KMS-11 (cell line): ENCODE results near the gene NOP16.

Source experiments
- H2AFZ ChIP-seq: fragments of 200-600 bp; sonication (generic); 2 replicates; pipeline ENCODE4 v1.6.1; 2016; ENCODE audit warnings: antibody characterized with exemption, mixed run types, low read depth
- H3K27ac ChIP-seq: fragments of 200-600 bp; sonication (generic); 2 replicates; pipeline ENCODE4 v1.6.1; 2016; ENCODE audit warnings: mild to moderate bottlenecking, mixed run types
- H3K27me3 ChIP-seq: fragments of 200-600 bp; sonication (generic); 2 replicates; pipeline ENCODE4 v1.6.1; 2017; ENCODE audit warnings: mild to moderate bottlenecking, low read depth, mixed run types, moderate library complexity; ENCODE audit not compliant: insufficient read depth
- H3K36me3 ChIP-seq: fragments of 200-600 bp; sonication (generic); 2 replicates; pipeline ENCODE4 v1.6.1; 2017; ENCODE audit warnings: mild to moderate bottlenecking, mixed run types; ENCODE audit not compliant: insufficient read depth
- H3K4me1 ChIP-seq: fragments of 200-600 bp; sonication (generic); 2 replicates; pipeline ENCODE4 v1.6.1; 2016; ENCODE audit warnings: mild to moderate bottlenecking, low read depth, mixed run types; ENCODE audit not compliant: poor library complexity, severe bottlenecking
- H3K4me2 ChIP-seq: fragments of 200-600 bp; sonication (generic); 2 replicates; pipeline ENCODE4 v1.7.0; 2016; ENCODE audit warnings: mild to moderate bottlenecking, mixed run types
- H3K4me3 ChIP-seq: fragments of 200-600 bp; sonication (generic); IDR thresholded peaks from 2 replicates; pipeline ENCODE4 v1.6.1; 2017; ENCODE audit warnings: low read depth, low read length, mixed read lengths; ENCODE audit not compliant: insufficient read depth
- H3K79me2 ChIP-seq: fragments of 200-600 bp; sonication (generic); 2 replicates; pipeline ENCODE4 v1.6.1; 2016; ENCODE audit warnings: low read depth, mixed run types; ENCODE audit not compliant: insufficient read depth
- H3K9ac ChIP-seq: fragments of 200-600 bp; sonication (generic); 2 replicates; pipeline ENCODE4 v1.6.1; 2016; ENCODE audit warnings: mild to moderate bottlenecking, mixed run types
- H4K20me1 ChIP-seq: fragments of 200-600 bp; sonication (generic); 2 replicates; pipeline ENCODE4 v1.6.1; 2016; ENCODE audit warnings: mild to moderate bottlenecking, mixed run types; ENCODE audit not compliant: insufficient read depth
- TF ChIP-seq, protein P1 (sequence below): fragments of 200-600 bp; sonication (generic); conservative IDR thresholded peaks from 2 replicates; pipeline ENCODE4 v1.6.1; 2017; ENCODE audit warnings: low read depth, mild to moderate bottlenecking, antibody characterized with exemption, low read length, moderate library complexity, mixed read lengths

NOP16 gene

GRCh38 chr5:176427971-176428370 lies 39.6 kb upstream of the NOP16 start:
- H3K4me2 ChIP-seq, result no peak overlapping the region
- no peak overlapping the region for H3K27ac ChIP-seq
- H2AFZ ChIP-seq, result no peak overlapping the region

DNA sequence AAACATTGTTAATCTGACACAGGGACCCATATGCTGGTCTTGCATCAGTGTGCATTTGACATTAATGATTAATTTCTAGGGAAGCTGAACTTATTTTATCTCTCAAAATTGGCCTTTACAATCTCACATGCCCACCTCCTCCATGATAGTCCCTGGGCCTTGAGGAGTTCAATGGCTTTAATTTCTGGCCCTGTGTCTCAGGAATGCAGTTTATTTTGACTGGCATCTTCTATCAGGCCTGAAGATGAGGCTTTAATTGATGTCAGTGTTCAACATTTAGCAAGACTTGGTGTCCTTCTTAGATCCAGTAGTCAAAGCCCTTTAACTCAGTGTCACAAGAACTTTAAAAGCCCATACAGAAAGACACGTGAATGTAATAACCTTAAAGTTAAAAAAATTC lies 38.5 kb upstream of the NOP16 start:
- no peaks in the 10 kb centered on the region for H4K20me1 ChIP-seq
- H3K36me3 ChIP-seq, result no peaks in the 10 kb centered on the region
- H3K4me3 ChIP-seq, result no peak overlapping the region
- no peaks in the 10 kb centered on the region for H3K4me1 ChIP-seq
- H2AFZ ChIP-seq, result no peak overlapping the region
- no peaks in the 10 kb centered on the region for H3K79me2 ChIP-seq
- no peak overlapping the region for H3K4me2 ChIP-seq
- H3K27ac ChIP-seq, result no peak overlapping the region
- H3K27me3 ChIP-seq, result no peaks in the 10 kb centered on the region
- no peak overlapping the region for H3K9ac ChIP-seq
- TF ChIP-seq, protein P1, sequence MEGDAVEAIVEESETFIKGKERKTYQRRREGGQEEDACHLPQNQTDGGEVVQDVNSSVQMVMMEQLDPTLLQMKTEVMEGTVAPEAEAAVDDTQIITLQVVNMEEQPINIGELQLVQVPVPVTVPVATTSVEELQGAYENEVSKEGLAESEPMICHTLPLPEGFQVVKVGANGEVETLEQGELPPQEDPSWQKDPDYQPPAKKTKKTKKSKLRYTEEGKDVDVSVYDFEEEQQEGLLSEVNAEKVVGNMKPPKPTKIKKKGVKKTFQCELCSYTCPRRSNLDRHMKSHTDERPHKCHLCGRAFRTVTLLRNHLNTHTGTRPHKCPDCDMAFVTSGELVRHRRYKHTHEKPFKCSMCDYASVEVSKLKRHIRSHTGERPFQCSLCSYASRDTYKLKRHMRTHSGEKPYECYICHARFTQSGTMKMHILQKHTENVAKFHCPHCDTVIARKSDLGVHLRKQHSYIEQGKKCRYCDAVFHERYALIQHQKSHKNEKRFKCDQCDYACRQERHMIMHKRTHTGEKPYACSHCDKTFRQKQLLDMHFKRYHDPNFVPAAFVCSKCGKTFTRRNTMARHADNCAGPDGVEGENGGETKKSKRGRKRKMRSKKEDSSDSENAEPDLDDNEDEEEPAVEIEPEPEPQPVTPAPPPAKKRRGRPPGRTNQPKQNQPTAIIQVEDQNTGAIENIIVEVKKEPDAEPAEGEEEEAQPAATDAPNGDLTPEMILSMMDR, result no peak

More at GRCh38 chr5:176427971-176428370, 39.6 kb upstream of the NOP16 start:
- Histone ChIP-seq H3K27me3 (no peaks in the 10 kb centered on the region), H4K20me1 (no peaks in the 10 kb centered on the region), H3K36me3 (no peaks in the 10 kb centered on the region), H3K4me3 (no peak overlapping the region), H3K9ac (no peak overlapping the region), H3K79me2 (no peaks in the 10 kb centered on the region), H3K4me1 (no peaks in the 10 kb centered on the region)
- TF ChIP-seq, protein P1, result no peak

GRCh38 chr5:176425791-176426190 lies 37.4 kb upstream of the NOP16 start:
- TF ChIP-seq, protein P1, result no peak
- Histone ChIP-seq H3K27ac (no peak overlapping the region), H3K9ac (no peak overlapping the region), H3K36me3 (no peaks in the 10 kb centered on the region), H3K27me3 (no peaks in the 10 kb centered on the region), H3K79me2 (no peaks in the 10 kb centered on the region), H3K4me3 (no peak overlapping the region), H4K20me1 (no peaks in the 10 kb centered on the region), H2AFZ (no peak overlapping the region), H3K4me2 (no peak overlapping the region), H3K4me1 (no peaks in the 10 kb centered on the region)

- Histone ChIP-seq H3K36me3 (no peaks in the 10 kb centered on the region), H2AFZ (no peak overlapping the region), H3K4me3 (no peak overlapping the region), H3K27me3 (no peaks in the 10 kb centered on the region), H3K4me2 (no peak overlapping the region), H3K4me1 (no peaks in the 10 kb centered on the region), H4K20me1 (no peaks in the 10 kb centered on the region), H3K27ac (no peak overlapping the region), H3K79me2 (no peaks in the 10 kb centered on the region), H3K9ac (no peak overlapping the region)
- TF ChIP-seq, protein P1, result no peak
Measured at GRCh38 chr5:176425138-176425537, 36.7 kb upstream of the NOP16 start.
